NT2/D1 (cell line): ENCODE measurements around the gene CERCAM.

Experiments used
- SUZ12 ChIP-seq: IDR thresholded peaks from 2 replicates; pipeline ENCODE4 v1.6.1; 2011; ENCODE audit not compliant: insufficient read length, insufficient read depth; ENCODE audit errors: extremely low read depth
- ZNF274 ChIP-seq: IDR thresholded peaks from 2 replicates; pipeline ENCODE4 v1.6.1; 2011; ENCODE audit warnings: mild to moderate bottlenecking, low read depth, low read length

GRCh38 chr9:128385496-128386460 is 34.9 kb upstream of the CERCAM start:
- TF ChIP-seq SUZ12 (no peak), ZNF274 (no peak)
